GM18498 (cell line): ENCODE data around the gene CSTPP1.

ENCODE experiments used
- ATAC-seq: cut with Tn5 transposase; IDR thresholded peaks from one replicate; pipeline ENCODE4 v1.9.1; 2021; ENCODE audit warnings: mild to moderate bottlenecking, moderate library complexity; ENCODE audit not compliant: unreplicated experiment

CSTPP1 gene

GRCh38 chr11:47124675-47125074, 188.1 kb downstream of the CSTPP1 start:
- ATAC-seq = no peak

- ATAC-seq = no peak
These were observed 188.5 kb downstream of the CSTPP1 start for GRCh38 chr11:47125083-47125482.

- ATAC-seq = no peak
These were observed 190.7 kb downstream of the CSTPP1 start for GRCh38 chr11:47127213-47127612.

GRCh38 chr11:47130543-47130942, 194.0 kb downstream of the CSTPP1 start:
- ATAC-seq = no peak

- ATAC-seq = no peak
These were observed 194.6 kb downstream of the CSTPP1 start for GRCh38 chr11:47131136-47131535.

GRCh38 chr11:47132490-47132889, 195.9 kb downstream of the CSTPP1 start:
- no peak for ATAC-seq

- no peak for ATAC-seq
These were observed 196.4 kb downstream of the CSTPP1 start for GRCh38 chr11:47132981-47133380.

- ATAC-seq = no peak
These were observed 199.8 kb downstream of the CSTPP1 start for GRCh38 chr11:47136327-47136726.

- no peak for ATAC-seq
These were observed 200.4 kb downstream of the CSTPP1 start for GRCh38 chr11:47136921-47137320.

GRCh38 chr11:47137476-47137875, 200.9 kb downstream of the CSTPP1 start:
- no peak for ATAC-seq

GRCh38 chr11:47139878-47140277, 203.3 kb downstream of the CSTPP1 start:
- no peak for ATAC-seq

- no peak for ATAC-seq
These were observed 206.8 kb downstream of the CSTPP1 start for GRCh38 chr11:47143322-47143721.

GRCh38 chr11:47144541-47144940, 208.0 kb downstream of the CSTPP1 start:
- ATAC-seq = no peak

GRCh38 chr11:47147250-47147649, 210.7 kb downstream of the CSTPP1 start:
- ATAC-seq = no peak

- ATAC-seq = no peak
These were observed 211.1 kb downstream of the CSTPP1 start for GRCh38 chr11:47147681-47148080.

GRCh38 chr11:47148270-47148669, 211.7 kb downstream of the CSTPP1 start:
- no peak for ATAC-seq

GRCh38 chr11:47148903-47149531, 212.5 kb downstream of the CSTPP1 start:
- ATAC-seq = no peak

GRCh38 chr11:47149782-47150181, 213.2 kb downstream of the CSTPP1 start:
- ATAC-seq = no peak

- ATAC-seq = no peak
These were observed 215.8 kb downstream of the CSTPP1 start for GRCh38 chr11:47152126-47152952.

- ATAC-seq = no peak
These were observed 216.7 kb downstream of the CSTPP1 start for GRCh38 chr11:47152953-47153950.
